ENCODE results near the gene URM1. TPM values are rescaled to one million over a fixed set of nuclear protein-coding genes. Genes with fewer than 3 reads are reported as not detected.

URM1 gene
- total RNA-seq, 1 experiment from 2014 or later: 45.4 TPM

- BruUV-seq (replicated peaks): no TSS peak
- in situ Hi-C loops (cut with HindIII; ENCODE audit: low pct_unique_long_range_greater_than_20kb, low sequenced_read_pairs) (no loop called here), intact Hi-C loops (cut with micrococcal nuclease; ENCODE audit: unreplicated experiment) (no loop called here)
- CTCF ChIA-PET: interaction anchor here (0.6 kb wide), 1 partner anchor 12 kb away, joined by 3 read pairs; no protein-coding TSS in a partner anchor
- Histone ChIP-seq H3K4me3 (ENCODE audit: low read depth in 2 of 2, low read length in 2 of 2) (no peak overlapping the region), H3K4me1 (ENCODE audit: control insufficient read depth, insufficient read depth, low read length) (no peaks in the 10 kb centered on the region), H3K27ac (ENCODE audit: low read length) (no peak overlapping the region), H3K9me3 (ENCODE audit: control insufficient read depth, insufficient read depth, low read depth, low read length) (no peaks in the 10 kb centered on the region), H3K27me3 (ENCODE audit: control insufficient read depth, insufficient read depth, low read length) (no peaks in the 10 kb centered on the region), H3K36me3 (ENCODE audit: control insufficient read depth, insufficient read depth, low read length) (no peaks in the 10 kb centered on the region)
- POLR2A ChIA-PET: no interaction called here
- DNase-seq (ENCODE audit: low read depth, low spot score) (no peak), ATAC-seq (no peak)
- no peak for TF ChIP-seq POLR2AphosphoS5 (IDR thresholded peaks at IDR 0.05; ENCODE audit: low read depth, low read length)
- TF ChIP-seq, protein P1, sequence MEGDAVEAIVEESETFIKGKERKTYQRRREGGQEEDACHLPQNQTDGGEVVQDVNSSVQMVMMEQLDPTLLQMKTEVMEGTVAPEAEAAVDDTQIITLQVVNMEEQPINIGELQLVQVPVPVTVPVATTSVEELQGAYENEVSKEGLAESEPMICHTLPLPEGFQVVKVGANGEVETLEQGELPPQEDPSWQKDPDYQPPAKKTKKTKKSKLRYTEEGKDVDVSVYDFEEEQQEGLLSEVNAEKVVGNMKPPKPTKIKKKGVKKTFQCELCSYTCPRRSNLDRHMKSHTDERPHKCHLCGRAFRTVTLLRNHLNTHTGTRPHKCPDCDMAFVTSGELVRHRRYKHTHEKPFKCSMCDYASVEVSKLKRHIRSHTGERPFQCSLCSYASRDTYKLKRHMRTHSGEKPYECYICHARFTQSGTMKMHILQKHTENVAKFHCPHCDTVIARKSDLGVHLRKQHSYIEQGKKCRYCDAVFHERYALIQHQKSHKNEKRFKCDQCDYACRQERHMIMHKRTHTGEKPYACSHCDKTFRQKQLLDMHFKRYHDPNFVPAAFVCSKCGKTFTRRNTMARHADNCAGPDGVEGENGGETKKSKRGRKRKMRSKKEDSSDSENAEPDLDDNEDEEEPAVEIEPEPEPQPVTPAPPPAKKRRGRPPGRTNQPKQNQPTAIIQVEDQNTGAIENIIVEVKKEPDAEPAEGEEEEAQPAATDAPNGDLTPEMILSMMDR (IDR thresholded peaks at IDR 0.05): no peak
- no peak for TF ChIP-seq SIN3A (IDR thresholded peaks at IDR 0.05; ENCODE audit: borderline replicate concordance, insufficient read depth, low read depth, low read length)
- no peak for TF ChIP-seq TCF7L2 (IDR thresholded peaks at IDR 0.05; ENCODE audit: low read depth, low read length)
- TF ChIP-seq, protein P2, sequence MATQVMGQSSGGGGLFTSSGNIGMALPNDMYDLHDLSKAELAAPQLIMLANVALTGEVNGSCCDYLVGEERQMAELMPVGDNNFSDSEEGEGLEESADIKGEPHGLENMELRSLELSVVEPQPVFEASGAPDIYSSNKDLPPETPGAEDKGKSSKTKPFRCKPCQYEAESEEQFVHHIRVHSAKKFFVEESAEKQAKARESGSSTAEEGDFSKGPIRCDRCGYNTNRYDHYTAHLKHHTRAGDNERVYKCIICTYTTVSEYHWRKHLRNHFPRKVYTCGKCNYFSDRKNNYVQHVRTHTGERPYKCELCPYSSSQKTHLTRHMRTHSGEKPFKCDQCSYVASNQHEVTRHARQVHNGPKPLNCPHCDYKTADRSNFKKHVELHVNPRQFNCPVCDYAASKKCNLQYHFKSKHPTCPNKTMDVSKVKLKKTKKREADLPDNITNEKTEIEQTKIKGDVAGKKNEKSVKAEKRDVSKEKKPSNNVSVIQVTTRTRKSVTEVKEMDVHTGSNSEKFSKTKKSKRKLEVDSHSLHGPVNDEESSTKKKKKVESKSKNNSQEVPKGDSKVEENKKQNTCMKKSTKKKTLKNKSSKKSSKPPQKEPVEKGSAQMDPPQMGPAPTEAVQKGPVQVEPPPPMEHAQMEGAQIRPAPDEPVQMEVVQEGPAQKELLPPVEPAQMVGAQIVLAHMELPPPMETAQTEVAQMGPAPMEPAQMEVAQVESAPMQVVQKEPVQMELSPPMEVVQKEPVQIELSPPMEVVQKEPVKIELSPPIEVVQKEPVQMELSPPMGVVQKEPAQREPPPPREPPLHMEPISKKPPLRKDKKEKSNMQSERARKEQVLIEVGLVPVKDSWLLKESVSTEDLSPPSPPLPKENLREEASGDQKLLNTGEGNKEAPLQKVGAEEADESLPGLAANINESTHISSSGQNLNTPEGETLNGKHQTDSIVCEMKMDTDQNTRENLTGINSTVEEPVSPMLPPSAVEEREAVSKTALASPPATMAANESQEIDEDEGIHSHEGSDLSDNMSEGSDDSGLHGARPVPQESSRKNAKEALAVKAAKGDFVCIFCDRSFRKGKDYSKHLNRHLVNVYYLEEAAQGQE (IDR thresholded peaks at IDR 0.05; ENCODE audit: insufficient read depth in 1 of 2, low read depth in 2 of 2, low read length in 1 of 2): no peak
Observed at GRCh38 chr9:128384801-128385495, 13.8 kb downstream of the URM1 start.

DNA sequence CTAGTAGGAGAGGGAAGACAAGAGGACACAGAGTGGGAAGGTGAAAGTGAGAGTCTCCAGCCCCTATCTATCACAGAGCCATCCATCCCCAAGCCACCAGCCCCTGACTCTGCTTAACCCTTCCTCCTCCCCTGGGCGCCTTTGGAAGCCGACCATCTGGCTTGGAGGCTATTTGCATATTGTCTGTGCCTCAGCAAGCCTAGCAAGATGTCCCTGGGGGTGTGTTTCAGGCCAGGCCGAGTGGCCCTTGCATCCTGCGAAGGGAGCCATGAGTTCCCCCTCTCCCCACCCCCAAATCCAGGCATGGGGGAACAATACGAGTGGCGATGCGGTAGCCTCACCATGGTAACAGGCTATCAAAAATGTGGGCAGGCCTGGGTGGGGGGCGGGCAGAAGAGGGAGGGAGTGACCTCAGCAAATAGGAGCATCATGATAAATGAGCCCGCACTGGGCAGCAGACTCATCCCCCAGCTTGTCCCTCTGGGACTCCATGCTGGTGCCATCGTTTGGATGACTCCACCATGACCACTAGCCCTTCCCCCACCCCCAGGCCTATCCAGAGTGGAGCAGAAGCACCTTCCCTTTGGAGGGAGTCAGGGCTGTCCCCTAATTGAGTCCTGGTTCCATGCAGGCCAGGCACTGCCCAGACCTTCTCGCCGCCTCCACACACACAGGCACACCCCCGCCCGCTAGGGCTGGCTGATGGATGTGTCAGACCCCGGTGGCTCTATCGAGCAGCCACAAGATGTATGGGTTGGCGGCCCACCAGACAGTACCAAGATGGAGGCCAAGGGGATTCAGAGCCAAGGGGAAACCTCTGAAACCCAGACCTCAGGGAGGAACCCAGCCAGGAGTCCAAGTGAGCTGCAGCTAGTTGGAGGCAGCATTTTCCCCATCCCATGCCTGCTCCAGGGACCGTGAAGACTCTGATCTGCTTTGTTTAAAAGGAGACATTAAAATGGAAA lies 14.6 kb downstream of the URM1 start:
- CTCF ChIA-PET: interaction anchor here (0.6 kb wide), 1 partner anchor 13 kb away, joined by 3 read pairs; no protein-coding TSS in a partner anchor
- ATAC-seq: no peak
- intact Hi-C loops (cut with micrococcal nuclease; ENCODE audit: unreplicated experiment): no loop called here
- Histone ChIP-seq H3K36me3 (ENCODE audit: control insufficient read depth, insufficient read depth, low read length) (no peaks in the 10 kb centered on the region), H3K27me3 (ENCODE audit: control insufficient read depth, insufficient read depth, low read length) (no peaks in the 10 kb centered on the region), H3K4me1 (ENCODE audit: control insufficient read depth, insufficient read depth, low read length) (no peaks in the 10 kb centered on the region), H3K27ac (ENCODE audit: low read length) (no peak overlapping the region), H3K4me3 (ENCODE audit: low read depth in 2 of 2, low read length in 2 of 2) (no peak overlapping the region), H3K9me3 (ENCODE audit: control insufficient read depth, insufficient read depth, low read depth, low read length) (no peaks in the 10 kb centered on the region)
- no peak for DNase-seq (ENCODE audit: low read depth, low spot score)
- POLR2A ChIA-PET: no interaction called here
- in situ Hi-C loops (cut with HindIII; ENCODE audit: low pct_unique_long_range_greater_than_20kb, low sequenced_read_pairs): no loop called here
- no peak for TF ChIP-seq TCF7L2 (IDR thresholded peaks at IDR 0.05; ENCODE audit: low read depth, low read length)
- no peak for TF ChIP-seq SIN3A (IDR thresholded peaks at IDR 0.05; ENCODE audit: borderline replicate concordance, insufficient read depth, low read depth, low read length)
- TF ChIP-seq, protein P2 (IDR thresholded peaks at IDR 0.05; ENCODE audit: insufficient read depth in 1 of 2, low read depth in 2 of 2, low read length in 1 of 2): no peak
- TF ChIP-seq, protein P1 (IDR thresholded peaks at IDR 0.05): no peak
- no peak for TF ChIP-seq POLR2AphosphoS5 (IDR thresholded peaks at IDR 0.05; ENCODE audit: low read depth, low read length)
- BruUV-seq (replicated peaks): no TSS peak

Data from Panc1 (cell line).